ENCODE measurements around the gene LDLRAD1.

DNA sequence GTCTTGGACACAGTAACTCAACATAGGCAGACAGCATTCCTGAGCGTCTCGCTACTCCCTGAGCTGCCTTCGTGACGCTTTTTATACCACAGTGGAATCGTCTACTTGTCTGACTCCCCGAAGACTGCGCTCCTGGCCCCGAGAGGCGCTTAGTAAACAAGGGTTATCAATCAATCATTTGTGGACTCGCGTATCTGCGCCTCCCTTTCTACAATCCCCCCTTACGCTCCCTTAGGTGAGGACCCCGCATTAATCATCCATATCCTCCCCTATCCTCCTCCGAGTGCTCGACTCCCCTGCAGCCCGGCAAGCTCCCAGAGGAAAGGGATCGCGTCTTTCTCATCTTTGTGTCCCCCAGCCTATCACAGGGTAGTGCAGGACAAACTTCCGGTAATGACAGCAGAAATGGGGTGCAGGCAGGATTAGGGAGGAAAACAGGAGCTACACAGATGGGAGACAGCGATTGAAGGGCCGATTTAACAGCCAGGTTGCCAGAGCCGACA is 34.5 kb upstream of the LDLRAD1 start:
- TF ChIP-seq, protein P1, sequence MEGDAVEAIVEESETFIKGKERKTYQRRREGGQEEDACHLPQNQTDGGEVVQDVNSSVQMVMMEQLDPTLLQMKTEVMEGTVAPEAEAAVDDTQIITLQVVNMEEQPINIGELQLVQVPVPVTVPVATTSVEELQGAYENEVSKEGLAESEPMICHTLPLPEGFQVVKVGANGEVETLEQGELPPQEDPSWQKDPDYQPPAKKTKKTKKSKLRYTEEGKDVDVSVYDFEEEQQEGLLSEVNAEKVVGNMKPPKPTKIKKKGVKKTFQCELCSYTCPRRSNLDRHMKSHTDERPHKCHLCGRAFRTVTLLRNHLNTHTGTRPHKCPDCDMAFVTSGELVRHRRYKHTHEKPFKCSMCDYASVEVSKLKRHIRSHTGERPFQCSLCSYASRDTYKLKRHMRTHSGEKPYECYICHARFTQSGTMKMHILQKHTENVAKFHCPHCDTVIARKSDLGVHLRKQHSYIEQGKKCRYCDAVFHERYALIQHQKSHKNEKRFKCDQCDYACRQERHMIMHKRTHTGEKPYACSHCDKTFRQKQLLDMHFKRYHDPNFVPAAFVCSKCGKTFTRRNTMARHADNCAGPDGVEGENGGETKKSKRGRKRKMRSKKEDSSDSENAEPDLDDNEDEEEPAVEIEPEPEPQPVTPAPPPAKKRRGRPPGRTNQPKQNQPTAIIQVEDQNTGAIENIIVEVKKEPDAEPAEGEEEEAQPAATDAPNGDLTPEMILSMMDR (conservative IDR thresholded peaks at IDR 0.05) = no peak
- TF ChIP-seq ZFX (IDR thresholded peaks at IDR 0.05) = no peak

Data from C4-2B (cell line).